GM10266 (cell line): Measurements from ENCODE around the gene MEN1.

Experiments used
- DNase-seq: peaks from one replicate; pipeline ENCODE4 v3.0.0; 2012; ENCODE audit errors: extremely low spot score
- CTCF ChIP-seq: IDR thresholded peaks from 2 replicates; pipeline ENCODE4 v1.5.1; 2012; ENCODE audit warnings: mild to moderate bottlenecking, low read depth; ENCODE audit not compliant: control insufficient read depth, insufficient read depth; ENCODE audit errors: missing control alignments

MEN1 gene

DNA sequence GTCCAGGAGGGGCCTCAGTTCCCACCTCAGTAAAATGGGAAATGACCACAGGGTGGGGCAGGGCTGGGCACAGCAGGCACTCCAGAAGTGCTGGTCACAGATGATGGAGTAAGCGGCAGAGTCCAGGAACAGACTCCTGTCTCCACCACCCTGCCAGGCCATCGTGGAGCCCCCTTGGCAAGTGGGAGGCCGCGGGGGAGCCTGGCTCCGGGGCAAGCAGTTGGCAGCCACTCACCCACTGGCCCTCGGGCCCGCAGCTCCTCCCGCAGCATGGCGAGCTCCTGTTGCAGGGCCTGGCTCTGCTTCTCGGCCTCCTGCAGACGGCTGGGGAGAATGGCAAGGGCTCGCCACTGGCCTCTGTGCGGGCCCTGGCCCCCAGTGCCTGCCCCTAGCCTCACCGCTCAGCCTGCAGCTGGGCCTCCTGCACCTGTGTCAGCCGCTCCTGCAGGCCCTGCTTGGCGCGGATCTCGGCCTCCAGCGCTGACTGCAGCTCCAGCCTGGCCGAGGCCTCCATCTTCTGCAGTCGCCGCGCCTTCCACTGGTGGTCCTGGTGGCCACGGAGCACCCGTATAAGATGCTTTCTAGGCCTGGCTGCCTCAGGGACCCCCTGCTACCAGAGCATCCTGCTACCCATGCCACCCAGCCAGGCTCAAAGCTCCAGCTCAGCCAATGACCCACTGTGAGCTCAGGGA is 23.8 kb upstream of the MEN1 start:
- TF ChIP-seq CTCF: no peak
- no peak for DNase-seq

DNA sequence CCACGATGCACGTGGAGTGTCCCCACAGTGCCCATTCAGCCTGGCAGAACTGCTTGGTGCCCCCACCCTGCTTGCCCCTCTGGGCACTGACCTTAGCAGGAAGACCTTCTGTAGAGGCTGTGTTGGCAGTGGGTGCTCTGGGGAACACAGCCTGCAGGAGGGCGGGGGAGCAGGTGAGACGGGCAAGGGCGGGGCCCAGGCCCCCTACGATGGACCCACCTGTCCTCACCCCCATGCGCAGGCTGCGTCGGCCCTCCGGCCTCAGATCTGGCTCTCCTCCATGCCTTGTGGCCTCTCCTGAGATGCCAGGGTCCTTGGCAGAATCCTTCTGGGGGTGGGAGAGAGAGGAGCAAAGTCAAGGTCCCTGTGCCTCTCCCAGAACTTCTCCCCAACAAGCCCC is 23.2 kb upstream of the MEN1 start:
- DNase-seq: no peak
- no peak for TF ChIP-seq CTCF

GRCh38 chr11:64833198-64833502 is 22.8 kb upstream of the MEN1 start:
- no peak for DNase-seq
- no peak for TF ChIP-seq CTCF

- DNase-seq: no peak
- no peak for TF ChIP-seq CTCF
Measured at GRCh38 chr11:64832467-64833197, 22.3 kb upstream of the MEN1 start.

GRCh38 chr11:64831411-64831891 is 21.1 kb upstream of the MEN1 start:
- no peak for DNase-seq
- no peak for TF ChIP-seq CTCF

- no peak for TF ChIP-seq CTCF
- DNase-seq: no peak
Measured at GRCh38 chr11:64829536-64830251, 19.3 kb upstream of the MEN1 start.

GRCh38 chr11:64827451-64827839 is 17.1 kb upstream of the MEN1 start:
- no peak for DNase-seq
- TF ChIP-seq CTCF: no peak
